AG09309 (cell line): ENCODE data around the gene NHS.

ENCODE experiments used
- DNase-seq: peaks from one replicate; pipeline ENCODE4 v3.0.0-alpha.2; 2010; ENCODE audit warnings: low read depth
- H3K4me3 ChIP-seq: 2 replicates; pipeline ENCODE4 v1.5.1; 2011; ENCODE audit warnings: mild to moderate bottlenecking, low read depth, low read length, moderate library complexity; ENCODE audit not compliant: control insufficient read depth
- CTCF ChIP-seq: IDR thresholded peaks from 2 replicates; pipeline ENCODE4 v1.5.1; 2011; ENCODE audit warnings: mild to moderate bottlenecking, low read depth, low read length, inconsistent platforms; ENCODE audit not compliant: insufficient read depth, control insufficient read depth; ENCODE audit errors: missing control alignments

The NHS gene

DNA sequence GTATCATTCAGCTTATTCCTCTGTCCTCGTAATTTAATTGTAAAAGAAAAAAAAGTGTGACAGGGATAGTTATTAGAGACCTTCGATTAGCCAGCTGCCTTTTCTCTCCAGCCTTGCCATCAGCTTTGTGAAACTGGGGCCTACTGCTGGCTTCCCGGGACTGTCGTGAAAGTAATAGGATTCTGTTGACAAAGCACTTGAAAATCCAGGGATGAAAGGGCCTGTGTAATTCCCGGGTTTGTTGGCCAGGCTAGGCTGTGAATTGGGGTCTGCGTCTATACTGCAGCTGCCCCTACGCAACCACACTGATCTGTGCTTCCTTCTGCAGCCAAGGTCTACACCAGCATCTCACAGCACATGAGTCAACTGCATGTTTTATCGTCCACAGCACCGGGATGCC, 241.9 kb downstream of the NHS start:
- no peak overlapping the region for H3K4me3 ChIP-seq
- DNase-seq = no peak
- no peak for TF ChIP-seq CTCF

- no peak for TF ChIP-seq CTCF
- no peak for DNase-seq
- no peak overlapping the region for H3K4me3 ChIP-seq
Observed at GRCh38 chrX:17617806-17618205, 242.8 kb downstream of the NHS start.

DNA sequence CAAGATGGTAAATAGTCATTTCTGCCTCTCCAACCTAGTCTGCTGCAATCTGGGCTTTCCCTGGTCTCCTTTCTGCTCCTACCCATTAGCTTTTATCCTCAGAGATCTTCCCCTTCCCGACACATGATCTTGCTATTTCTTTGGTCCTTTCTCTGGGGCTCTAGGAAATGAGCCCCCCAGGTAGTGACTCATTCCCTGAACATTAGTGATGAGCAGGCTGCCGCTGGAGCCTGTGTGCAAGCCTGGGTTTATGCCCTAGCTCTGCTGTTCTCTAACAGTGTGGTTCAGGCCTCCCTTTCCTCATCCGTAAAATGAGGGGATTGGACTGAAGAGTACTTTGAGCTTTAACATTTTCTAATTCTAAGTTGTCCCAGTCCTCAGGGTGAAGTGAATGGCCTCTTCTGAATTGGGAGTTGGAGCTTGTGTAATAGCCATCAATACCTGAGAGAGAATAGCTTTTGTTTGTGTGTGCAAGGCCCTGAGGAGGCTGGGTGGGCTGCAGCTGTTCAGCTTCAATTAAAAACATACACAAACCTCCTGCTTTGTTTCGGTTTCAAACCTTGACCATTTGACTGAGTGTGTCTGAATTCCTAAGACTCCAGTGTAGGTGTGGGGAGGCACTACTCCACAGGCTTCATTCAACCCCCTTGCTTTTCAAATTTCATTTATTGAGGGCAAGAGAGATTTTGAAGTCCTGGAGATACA, 246.7 kb downstream of the NHS start:
- TF ChIP-seq CTCF = no peak
- H3K4me3 ChIP-seq = no peak overlapping the region
- no peak for DNase-seq

DNA sequence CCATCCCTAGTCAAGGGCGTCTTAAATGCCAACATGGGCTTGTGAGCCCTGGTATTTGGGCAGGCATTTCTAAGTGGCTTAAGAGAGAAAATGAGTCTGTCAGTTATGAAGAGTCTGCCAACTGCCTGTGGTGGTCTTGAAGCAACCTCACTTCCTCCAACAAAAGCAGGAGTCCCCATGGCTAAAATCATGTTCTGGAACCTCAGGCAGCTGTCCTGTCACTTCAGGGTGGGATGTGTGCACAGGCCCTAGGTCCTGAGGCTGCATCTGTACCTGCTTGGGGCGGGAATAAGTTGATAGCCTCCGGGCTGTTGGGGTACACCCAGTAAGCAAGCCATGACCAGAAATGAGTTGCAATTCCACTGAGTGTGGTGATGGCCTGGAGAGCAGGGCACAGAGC, 247.3 kb downstream of the NHS start:
- no peak for TF ChIP-seq CTCF
- no peak for DNase-seq
- H3K4me3 ChIP-seq = no peak overlapping the region

- TF ChIP-seq CTCF = no peak
- no peak for DNase-seq
- H3K4me3 ChIP-seq = no peak overlapping the region
Observed at GRCh38 chrX:17623750-17624149, 248.8 kb downstream of the NHS start.

DNA sequence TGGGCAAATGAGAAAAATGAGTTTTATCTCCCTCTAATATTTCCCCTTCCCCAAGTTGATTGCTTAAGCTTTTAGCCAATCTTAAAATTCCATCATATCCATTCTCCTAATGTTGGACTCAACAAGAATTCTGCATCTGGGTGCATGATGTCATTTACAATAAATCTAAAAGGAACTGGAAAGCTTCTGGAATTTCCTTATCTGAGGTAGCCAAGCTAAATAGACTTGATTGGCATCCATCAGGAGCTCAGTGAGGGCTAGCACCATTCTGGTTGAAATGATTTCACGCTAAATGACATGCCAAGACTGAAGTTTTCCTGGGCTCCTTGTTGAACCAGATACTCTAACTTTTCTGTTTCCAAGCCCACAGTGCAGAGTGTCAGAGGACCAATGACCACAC, 252.0 kb downstream of the NHS start:
- no peak for DNase-seq
- H3K4me3 ChIP-seq = no peak overlapping the region
- TF ChIP-seq CTCF = no peak

- DNase-seq = no peak
- no peak for TF ChIP-seq CTCF
- no peak overlapping the region for H3K4me3 ChIP-seq
Observed at GRCh38 chrX:17628976-17629375, 254.0 kb downstream of the NHS start.
